OCI-LY1 (cell line): Measurements from ENCODE around the gene BTBD10.
A peak's percentile ranks its signal among the peaks of the same experiment; 100 is the strongest.

Experiments used
- H2AFZ ChIP-seq: fragments of 200-600 bp; sonication (generic), shearing (Covaris generic); 2 replicates; pipeline ENCODE4 v1.6.0; 2014; ENCODE audit warnings: antibody characterized with exemption, mild to moderate bottlenecking, low read length
- H3F3A ChIP-seq: fragments of 200-600 bp; sonication (generic), shearing (Covaris generic); 2 replicates; pipeline ENCODE4 v1.6.0; 2014; ENCODE audit warnings: mild to moderate bottlenecking, antibody characterized with exemption, low read length, moderate library complexity; ENCODE audit not compliant: insufficient read depth
- H3K27ac ChIP-seq: fragments of 200-600 bp; sonication (generic); 2 replicates; pipeline ENCODE4 v1.5.1; 2014; ENCODE audit warnings: low read length, mixed run types, mild to moderate bottlenecking, low read depth; ENCODE audit not compliant: poor library complexity, severe bottlenecking
- H3K27me3 ChIP-seq: fragments of 200-600 bp; sonication (generic); 2 replicates; pipeline ENCODE4 v1.6.0; 2014; ENCODE audit warnings: antibody characterized with exemption, mild to moderate bottlenecking, low read length, moderate library complexity; ENCODE audit not compliant: insufficient read depth
- H3K36me3 ChIP-seq: fragments of 200-600 bp; sonication (generic); 2 replicates; pipeline ENCODE4 v1.6.1; 2014; ENCODE audit warnings: mild to moderate bottlenecking, antibody characterized with exemption, low read length, moderate library complexity, mixed read lengths; ENCODE audit not compliant: insufficient read depth
- H3K4me1 ChIP-seq: fragments of 200-600 bp; sonication (generic); 2 replicates; pipeline ENCODE4 v1.5.1; 2014; ENCODE audit warnings: mild to moderate bottlenecking, low read length, moderate library complexity; ENCODE audit not compliant: insufficient read depth, severe bottlenecking
- H3K4me2 ChIP-seq: fragments of 200-600 bp; sonication (generic), shearing (Covaris generic); 2 replicates; pipeline ENCODE4 v1.6.1; 2014; ENCODE audit warnings: low read length
- H3K4me3 ChIP-seq: fragments of 200-600 bp; sonication (generic); 2 replicates; pipeline ENCODE4 v1.5.1; 2014; ENCODE audit warnings: low read length, low read depth, mild to moderate bottlenecking, mixed read lengths; ENCODE audit not compliant: poor library complexity, severe bottlenecking
- H3K79me2 ChIP-seq: fragments of 200-600 bp; shearing (Covaris generic); 2 replicates; pipeline ENCODE4 v1.6.1; 2016; ENCODE audit warnings: mixed run types, low read length, mixed read lengths; ENCODE audit not compliant: insufficient read depth
- H3K9ac ChIP-seq: fragments of 200-600 bp; sonication (generic), shearing (Covaris generic); 2 replicates; pipeline ENCODE4 v1.6.1; 2014; ENCODE audit warnings: mild to moderate bottlenecking, low read length, mixed read lengths
- H3K9me2 ChIP-seq: fragments of 200-600 bp; sonication (generic), shearing (Covaris generic); 2 replicates; pipeline ENCODE4 v1.6.1; 2014; ENCODE audit warnings: low read depth, mild to moderate bottlenecking, low read length, mixed read lengths
- H3K9me3 ChIP-seq: fragments of 200-600 bp; shearing (Covaris generic); 2 replicates; pipeline ENCODE4 v1.6.1; 2014; ENCODE audit warnings: low read length, mixed read lengths
- H4K20me1 ChIP-seq: fragments of 200-600 bp; sonication (generic), shearing (Covaris generic); 2 replicates; pipeline ENCODE4 v1.6.0; 2016; ENCODE audit warnings: mild to moderate bottlenecking, low read length; ENCODE audit not compliant: insufficient read depth
- CTCF ChIP-seq: fragments of 200-600 bp; sonication (generic), shearing (Covaris generic); IDR thresholded peaks from 2 replicates; pipeline ENCODE4 v1.5.1; 2017; ENCODE audit warnings: mild to moderate bottlenecking, antibody characterized with exemption, low read length, moderate library complexity, mixed read lengths
- EZH2 ChIP-seq: fragments of 200-600 bp; sonication (generic), shearing (Covaris generic); IDR thresholded peaks from 2 replicates; pipeline ENCODE4 v1.8.0; 2017; ENCODE audit warnings: borderline replicate concordance, mixed run types, mild to moderate bottlenecking, antibody characterized with exemption, low read length, moderate library complexity, mixed read lengths

The BTBD10 gene

GRCh38 chr11:13495929-13496328 is 32.9 kb upstream of the BTBD10 start, which contains the start of gene PTH:
Gene PTH, minus strand, starts transcription at chr11:13495997. Its CDS starts 3,142 bp downstream, at chr11:13492855.
- Histone ChIP-seq H3K27me3 (no peaks in the 10 kb centered on the region), H3K36me3 (no peaks in the 10 kb centered on the region), H3K9ac (no peak within 1 kb of the TSS), H4K20me1 (no peaks in the 10 kb centered on the region), H3K9me3 (no peaks in the 10 kb centered on the region), H3K4me3 (no peak within 1 kb of the TSS), H2AFZ (no peak within 1 kb of the TSS), H3K4me1 (no peaks in the 10 kb centered on the region), H3K79me2 (no peaks in the 10 kb centered on the region), H3K4me2 (no peak within 1 kb of the TSS), H3F3A (no peaks in the 10 kb centered on the region; the same call in 1 of the 2 replicates), H3K9me2 (no peaks in the 10 kb centered on the region), H3K27ac (no peak within 1 kb of the TSS)
- TF ChIP-seq EZH2 = no peak

GRCh38 chr11:13494051-13494450 is 31.0 kb upstream of the BTBD10 start:
- no peak overlapping the region for H3K27ac ChIP-seq
- TF ChIP-seq CTCF (no peak), EZH2 (no peak)
- H3K36me3 ChIP-seq = no peaks in the 10 kb centered on the region
- no peak overlapping the region for H3K4me3 ChIP-seq
- H3K79me2 ChIP-seq = no peaks in the 10 kb centered on the region
- no peaks in the 10 kb centered on the region for H3K27me3 ChIP-seq
- no peaks in the 10 kb centered on the region for H3K9me2 ChIP-seq
- H4K20me1 ChIP-seq = no peaks in the 10 kb centered on the region
- no peaks in the 10 kb centered on the region for H3K4me1 ChIP-seq
- H3K9me3 ChIP-seq = no peaks in the 10 kb centered on the region
- no peak overlapping the region for H2AFZ ChIP-seq
- H3F3A ChIP-seq = no peaks in the 10 kb centered on the region; the same call in 1 of the 2 replicates
- no peak overlapping the region for H3K4me2 ChIP-seq
- no peak overlapping the region for H3K9ac ChIP-seq

- H3K79me2 ChIP-seq = no peaks in the 10 kb centered on the region
- peak overlapping the region; percentile 27; the same call in 1 of the 2 replicates for H3K9ac ChIP-seq
- H4K20me1 ChIP-seq = no peaks in the 10 kb centered on the region
- TF ChIP-seq EZH2 = no peak
- TF ChIP-seq CTCF = peak; percentile 48
- no peaks in the 10 kb centered on the region for H3K4me1 ChIP-seq
- no peak overlapping the region for H2AFZ ChIP-seq
- no peaks in the 10 kb centered on the region for H3K9me3 ChIP-seq
- H3F3A ChIP-seq = no peaks in the 10 kb centered on the region; the same call in 1 of the 2 replicates
- no peaks in the 10 kb centered on the region for H3K27me3 ChIP-seq
- peak overlapping the region; percentile 63 for H3K4me2 ChIP-seq
- H3K27ac ChIP-seq = no peak overlapping the region
- peak overlapping the region; percentile 42 for H3K4me3 ChIP-seq
- no peaks in the 10 kb centered on the region for H3K9me2 ChIP-seq
- no peaks in the 10 kb centered on the region for H3K36me3 ChIP-seq
Observed at GRCh38 chr11:13487661-13488030, 24.6 kb upstream of the BTBD10 start.
